ENCODE results near the gene CRMP1.

Gene CRMP1

GRCh38 chr4:5774416-5775036 lies 118.4 kb downstream of the CRMP1 start:
- DNase-seq (ENCODE audit: low read depth in 2 of 3, low spot score in 1 of 3): no peak

GRCh38 chr4:5773271-5773555 lies 119.7 kb downstream of the CRMP1 start:
- DNase-seq (ENCODE audit: low read depth in 2 of 3, low spot score in 1 of 3): no peak

GRCh38 chr4:5772528-5773270 lies 120.2 kb downstream of the CRMP1 start:
- no peak for DNase-seq (ENCODE audit: low read depth in 2 of 3, low spot score in 1 of 3)

Data from stimulated activated CD4-positive, alpha-beta T cell treated with anti-CD3 and anti-CD28 coated beads, Interleukin-12 subunit alpha, Interleukin-12 subunit beta, amount 100 ng/mL, for 48 hours (primary cell).